ENCODE measurements around the gene CHP1. TPM values are rescaled to one million over a fixed set of nuclear protein-coding genes. Genes with fewer than 3 reads are reported as not detected.

The CHP1 gene
- polyA plus RNA-seq, 1 of the 3 experiments (the other 2 are of a cell fraction), result 30.5 TPM

- Histone ChIP-seq H3K27me3 (ENCODE audit: insufficient read depth) (no peaks in the 10 kb centered on the region; the same call in 1 of the 2 replicates), H3K9me2 (no peaks in the 10 kb centered on the region), H3K4me3 (ENCODE audit: low read depth in 2 of 2, low read length in 1 of 2) (no peak overlapping the region), H2AFZ (ENCODE audit: low read depth) (no peak overlapping the region), H3K9me3 (no peaks in the 10 kb centered on the region), H3K9ac (no peak overlapping the region), H4K20me1 (ENCODE audit: insufficient read depth) (no peaks in the 10 kb centered on the region), H3K27ac (ENCODE audit: low read depth in 2 of 2, low read length in 1 of 2) (no peak overlapping the region), H3K4me1 (ENCODE audit: control insufficient read depth in 1 of 2, insufficient read depth in 2 of 2, low read depth in 1 of 2, low read length in 1 of 2) (no peaks in the 10 kb centered on the region), H3K36me3 (replicated peaks in 1 of 2; ENCODE audit: control insufficient read depth in 1 of 2, insufficient read depth in 2 of 2, low read length in 1 of 2) (no peaks in the 10 kb centered on the region), H3K4me2 (no peak overlapping the region), H3K79me2 (ENCODE audit: insufficient read depth) (no peaks in the 10 kb centered on the region), H3F3A (replicated peaks; ENCODE audit: insufficient read depth) (no peaks in the 10 kb centered on the region)
- CTCF ChIA-PET, result interaction anchor here (0.7 kb wide), 1 partner anchor 30 kb away, joined by 3 read pairs; no protein-coding TSS in a partner anchor
- TF ChIP-seq, protein P1, sequence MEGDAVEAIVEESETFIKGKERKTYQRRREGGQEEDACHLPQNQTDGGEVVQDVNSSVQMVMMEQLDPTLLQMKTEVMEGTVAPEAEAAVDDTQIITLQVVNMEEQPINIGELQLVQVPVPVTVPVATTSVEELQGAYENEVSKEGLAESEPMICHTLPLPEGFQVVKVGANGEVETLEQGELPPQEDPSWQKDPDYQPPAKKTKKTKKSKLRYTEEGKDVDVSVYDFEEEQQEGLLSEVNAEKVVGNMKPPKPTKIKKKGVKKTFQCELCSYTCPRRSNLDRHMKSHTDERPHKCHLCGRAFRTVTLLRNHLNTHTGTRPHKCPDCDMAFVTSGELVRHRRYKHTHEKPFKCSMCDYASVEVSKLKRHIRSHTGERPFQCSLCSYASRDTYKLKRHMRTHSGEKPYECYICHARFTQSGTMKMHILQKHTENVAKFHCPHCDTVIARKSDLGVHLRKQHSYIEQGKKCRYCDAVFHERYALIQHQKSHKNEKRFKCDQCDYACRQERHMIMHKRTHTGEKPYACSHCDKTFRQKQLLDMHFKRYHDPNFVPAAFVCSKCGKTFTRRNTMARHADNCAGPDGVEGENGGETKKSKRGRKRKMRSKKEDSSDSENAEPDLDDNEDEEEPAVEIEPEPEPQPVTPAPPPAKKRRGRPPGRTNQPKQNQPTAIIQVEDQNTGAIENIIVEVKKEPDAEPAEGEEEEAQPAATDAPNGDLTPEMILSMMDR (IDR thresholded peaks at IDR 0.05), result no peak
- TF ChIP-seq, protein P2, sequence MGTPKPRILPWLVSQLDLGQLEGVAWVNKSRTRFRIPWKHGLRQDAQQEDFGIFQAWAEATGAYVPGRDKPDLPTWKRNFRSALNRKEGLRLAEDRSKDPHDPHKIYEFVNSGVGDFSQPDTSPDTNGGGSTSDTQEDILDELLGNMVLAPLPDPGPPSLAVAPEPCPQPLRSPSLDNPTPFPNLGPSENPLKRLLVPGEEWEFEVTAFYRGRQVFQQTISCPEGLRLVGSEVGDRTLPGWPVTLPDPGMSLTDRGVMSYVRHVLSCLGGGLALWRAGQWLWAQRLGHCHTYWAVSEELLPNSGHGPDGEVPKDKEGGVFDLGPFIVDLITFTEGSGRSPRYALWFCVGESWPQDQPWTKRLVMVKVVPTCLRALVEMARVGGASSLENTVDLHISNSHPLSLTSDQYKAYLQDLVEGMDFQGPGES (IDR thresholded peaks at IDR 0.05; ENCODE audit: low read depth, low read length), result no peak
- TF ChIP-seq CHD2 (IDR thresholded peaks at IDR 0.05; ENCODE audit: low read length, partially characterized antibody), result no peak
- no peak for TF ChIP-seq MAX (IDR thresholded peaks at IDR 0.05; ENCODE audit: low read depth)
- no peak for TF ChIP-seq TCF12 (IDR thresholded peaks at IDR 0.05)
- no peak for TF ChIP-seq EZH2phosphoT487 (IDR thresholded peaks at IDR 0.05; ENCODE audit: borderline replicate concordance, low read depth)
- no peak for TF ChIP-seq JUND (IDR thresholded peaks at IDR 0.05)
- no peak for TF ChIP-seq RFX5 (IDR thresholded peaks at IDR 0.05; ENCODE audit: low read length)
- no peak for TF ChIP-seq RCOR1 (IDR thresholded peaks at IDR 0.05; ENCODE audit: low read length)
- TF ChIP-seq TAF1 (IDR thresholded peaks at IDR 0.05; ENCODE audit: borderline replicate concordance, low read depth, low read length), result no peak
- no peak for TF ChIP-seq ELF1 (IDR thresholded peaks at IDR 0.05)
- TF ChIP-seq SMC3 (IDR thresholded peaks at IDR 0.05; ENCODE audit: low read depth, low read length), result no peak
- no peak for TF ChIP-seq FOXM1 (IDR thresholded peaks at IDR 0.05; ENCODE audit: low read depth)
- TF ChIP-seq POLR2AphosphoS5 (IDR thresholded peaks at IDR 0.05; ENCODE audit: low read depth, low read length), result no peak
- no peak for TF ChIP-seq GATA2 (CRISPR knock-in tag; IDR thresholded peaks at IDR 0.05)
- TF ChIP-seq GABPA (IDR thresholded peaks at IDR 0.05; ENCODE audit: low read depth), result no peak
- no peak for TF ChIP-seq YY1 (IDR thresholded peaks at IDR 0.05; ENCODE audit: low read depth)
- TF ChIP-seq, protein P3, sequence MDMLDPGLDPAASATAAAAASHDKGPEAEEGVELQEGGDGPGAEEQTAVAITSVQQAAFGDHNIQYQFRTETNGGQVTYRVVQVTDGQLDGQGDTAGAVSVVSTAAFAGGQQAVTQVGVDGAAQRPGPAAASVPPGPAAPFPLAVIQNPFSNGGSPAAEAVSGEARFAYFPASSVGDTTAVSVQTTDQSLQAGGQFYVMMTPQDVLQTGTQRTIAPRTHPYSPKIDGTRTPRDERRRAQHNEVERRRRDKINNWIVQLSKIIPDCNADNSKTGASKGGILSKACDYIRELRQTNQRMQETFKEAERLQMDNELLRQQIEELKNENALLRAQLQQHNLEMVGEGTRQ (IDR thresholded peaks at IDR 0.05; ENCODE audit: borderline replicate concordance, low read depth, low read length), result no peak
- no peak for TF ChIP-seq FOSL2 (IDR thresholded peaks at IDR 0.05; ENCODE audit: borderline replicate concordance, low read depth)
- no peak for TF ChIP-seq SIN3A (IDR thresholded peaks at IDR 0.05; ENCODE audit: borderline replicate concordance, low read depth, low read length)
- POLR2A ChIA-PET, result interaction anchor here (0.6 to 0.7 kb wide), 2 partner anchors 50 to 120 kb away, joined by 3 to 4 read pairs; no protein-coding TSS in a partner anchor
- DNase-seq, result no peak
- WGBS (ENCODE audit: low lambda C conversion rate), result 90% methylated on average over 2 of the region's 2 CpGs
Measured at GRCh38 chr15:41215708-41216107, 15.4 kb upstream of the CHP1 start.

All from SK-N-SH (cell line).